ENCODE results near the gene MRTFB.

GRCh38 chr16:14202095-14202494 lies 131.0 kb downstream of the MRTFB start:
- TF ChIP-seq CTCF (IDR thresholded peaks at IDR 0.05) (no peak), EP300 (IDR thresholded peaks at IDR 0.05) (no peak)

Data from stomach (tissue), 4 donors.